Brain microvascular endothelial cell (primary cell): ENCODE data around the gene PIEZO2.

Source experiments
- DNase-seq: peaks from one replicate; pipeline ENCODE4 v3.0.0-alpha.2; 2020
- H3K27ac ChIP-seq: fragments of 250-450 bp; sonication (Bioruptor Pico); 2 replicates; pipeline ENCODE4 v1.5.1; 2020; ENCODE audit warnings: mild to moderate bottlenecking, moderate library complexity
- H3K27me3 ChIP-seq: fragments of 250-450 bp; sonication (Bioruptor Pico); replicated peaks from 2 replicates; pipeline ENCODE4 v1.5.1; 2020; ENCODE audit warnings: mild to moderate bottlenecking
- H3K36me3 ChIP-seq: fragments of 250-450 bp; sonication (Bioruptor Pico); replicated peaks from 2 replicates; pipeline ENCODE4 v1.5.1; 2020; ENCODE audit warnings: mild to moderate bottlenecking
- H3K4me3 ChIP-seq: 2 replicates; pipeline ENCODE4 v1.5.1; 2011; ENCODE audit warnings: low read depth, mild to moderate bottlenecking, control low read depth, low read length, moderate library complexity
- CTCF ChIP-seq: IDR thresholded peaks from 2 replicates; pipeline ENCODE4 v1.5.1; 2011; ENCODE audit warnings: low read depth, mild to moderate bottlenecking, moderate library complexity, low read length, control low read depth, inconsistent platforms; ENCODE audit errors: missing control alignments
- in situ Hi-C: cut with HindIII; loops from 2 replicates; pipeline ENCODE4 v1.10.0; 2017; ENCODE audit warnings: low sequenced_read_pairs, low pct_ligation_motif_present

PIEZO2 gene

GRCh38 chr18:10930076-10930475, 219.3 kb downstream of the PIEZO2 start:
- H3K36me3 ChIP-seq = no peaks in the 10 kb centered on the region
- in situ Hi-C loops = no loop called here
- no peak for TF ChIP-seq CTCF
- DNase-seq = no peak
- H3K27me3 ChIP-seq = no peaks in the 10 kb centered on the region
- H3K4me3 ChIP-seq = no peak overlapping the region
- H3K27ac ChIP-seq = no peak overlapping the region

- Histone ChIP-seq H3K27ac (peak overlapping the region; percentile 95), H3K4me3 (no peak overlapping the region), H3K27me3 (no peaks in the 10 kb centered on the region), H3K36me3 (no peaks in the 10 kb centered on the region)
- in situ Hi-C loops = no loop called here
- TF ChIP-seq CTCF = no peak
- DNase-seq = peak; percentile 57
Observed at GRCh38 chr18:10928772-10929373, 220.5 kb downstream of the PIEZO2 start.

GRCh38 chr18:10928011-10928771, 221.2 kb downstream of the PIEZO2 start:
- no peaks in the 10 kb centered on the region for H3K27me3 ChIP-seq
- no peak for TF ChIP-seq CTCF
- no peak for DNase-seq
- H3K27ac ChIP-seq = peak overlapping the region; percentile 95
- H3K4me3 ChIP-seq = no peak overlapping the region
- in situ Hi-C loops = no loop called here
- no peaks in the 10 kb centered on the region for H3K36me3 ChIP-seq

- DNase-seq = peak; percentile 73
- Histone ChIP-seq H3K27ac (peak overlapping the region; percentile 95), H3K36me3 (no peaks in the 10 kb centered on the region), H3K4me3 (peak overlapping the region; percentile 3), H3K27me3 (no peaks in the 10 kb centered on the region)
- TF ChIP-seq CTCF = no peak
- in situ Hi-C loops = no loop called here
Observed at GRCh38 chr18:10927286-10927992, 221.9 kb downstream of the PIEZO2 start.

- Histone ChIP-seq H3K27ac (peak overlapping the region; percentile 95), H3K4me3 (peak overlapping the region; percentile 12), H3K36me3 (no peaks in the 10 kb centered on the region), H3K27me3 (no peaks in the 10 kb centered on the region)
- peak; percentile 82 for DNase-seq
- no peak for TF ChIP-seq CTCF
- in situ Hi-C loops = no loop called here
Observed at GRCh38 chr18:10926621-10927161, 222.7 kb downstream of the PIEZO2 start.
